NCI-H510A (cell line): Measurements from ENCODE around the gene SPDYA.

Experiments used
- DNase-seq: peaks from one replicate; lab custom pipeline; 2025; lab: John Stamatoyannopoulos, UW

Gene SPDYA

GRCh38 chr2:28828382-28828781 is 17.7 kb downstream of the SPDYA start:
- no peak for DNase-seq

- DNase-seq: no peak
Measured at GRCh38 chr2:28833740-28834470, 23.3 kb downstream of the SPDYA start.

GRCh38 chr2:28835781-28836180 is 25.1 kb downstream of the SPDYA start:
- no peak for DNase-seq

GRCh38 chr2:28838971-28839370 is 28.3 kb downstream of the SPDYA start:
- no peak for DNase-seq

- DNase-seq: no peak
Measured at GRCh38 chr2:28842042-28842441, 31.4 kb downstream of the SPDYA start.

- no peak for DNase-seq
Measured at GRCh38 chr2:28855193-28855592, 44.6 kb downstream of the SPDYA start.

- DNase-seq: no peak
Measured at GRCh38 chr2:28855977-28856376, 45.3 kb downstream of the SPDYA start.

- no peak for DNase-seq
Measured at GRCh38 chr2:28868611-28869010, 58.0 kb downstream of the SPDYA start.

GRCh38 chr2:28869494-28870145 is 59.0 kb downstream of the SPDYA start:
- DNase-seq: no peak

- DNase-seq: peak; percentile 92
Measured at GRCh38 chr2:28870146-28870891, 59.7 kb downstream of the SPDYA start, which contains the start of gene TRMT61B. Gene TRMT61B (minus strand): TSS chr2:28870309. CDS start chr2:28870277, 32 bp downstream.

- no peak for DNase-seq
Measured at GRCh38 chr2:28871620-28872019, 61.0 kb downstream of the SPDYA start.

GRCh38 chr2:28880193-28880592 is 69.6 kb downstream of the SPDYA start:
- DNase-seq: no peak

GRCh38 chr2:28893488-28893887 is 82.9 kb downstream of the SPDYA start:
- no peak for DNase-seq

GRCh38 chr2:28894470-28895188 is 84.0 kb downstream of the SPDYA start, which contains the start of gene WDR43:
Gene WDR43 (plus strand): TSS chr2:28894667. CDS start chr2:28894699, 32 bp downstream.
- peak; percentile 96 for DNase-seq

- DNase-seq: no peak
Measured at GRCh38 chr2:28895189-28895893, 84.7 kb downstream of the SPDYA start.

- DNase-seq: no peak
Measured at GRCh38 chr2:28896906-28897305, 86.3 kb downstream of the SPDYA start.

GRCh38 chr2:28898048-28898447 is 87.4 kb downstream of the SPDYA start:
- no peak for DNase-seq
